Tibial nerve (tissue), 4 donors: ENCODE results near the gene HNF4A. TPM values are rescaled to one million over a fixed set of nuclear protein-coding genes. Genes with fewer than 3 reads are reported as not detected.

ENCODE experiments used
- DNase-seq, 2 donors: peaks; one replicate each; pipeline ENCODE4 v3.0.0-alpha.2; 2019; ENCODE audit warnings: low spot score in 2 of 2
- H3K27ac ChIP-seq, 4 donors: fragments of 200-600 bp; sonication (generic) in 3 of 4; one replicate each; pipeline ENCODE4 v1.5.1; 2017 to 2019; ENCODE audit warnings: mild to moderate bottlenecking in 1 of 4
- H3K27me3 ChIP-seq, 2 donors: fragments of 200-600 bp; sonication (generic) in 1 of 2; one replicate each; pipeline versions ENCODE4 v1.5.1 to v1.6.0; 2017 to 2019
- H3K36me3 ChIP-seq, 3 donors: fragments of 200-600 bp; sonication (generic); one replicate each; pipeline ENCODE4 v1.5.1; 2018 to 2019
- H3K4me1 ChIP-seq, 4 donors: fragments of 200-600 bp; sonication (generic) in 3 of 4; one replicate each; pipeline ENCODE4 v1.5.1; 2017 to 2019
- H3K4me3 ChIP-seq, 4 donors: fragments of 200-600 bp; sonication (generic) in 3 of 4; one replicate each; pipeline ENCODE4 v1.5.1; 2017 to 2019; ENCODE audit warnings: mild to moderate bottlenecking in 1 of 4, moderate library complexity in 1 of 4
- H3K9me3 ChIP-seq, 4 donors: fragments of 200-600 bp; sonication (generic) in 3 of 4; one replicate each; pipeline ENCODE4 v1.5.1; 2017 to 2019
- EP300 ChIP-seq, 2 donors: sonication (generic); formaldehyde crosslinking; IDR thresholded peaks; one replicate each; pipeline ENCODE4 v1.6.1; 2017; ENCODE audit warnings: antibody characterized with exemption in 2 of 2, mild to moderate bottlenecking in 1 of 2
- POLR2A ChIP-seq, 2 donors: fragments of 450-650 bp; IDR thresholded peaks; one replicate each; pipeline ENCODE4 v1.6.1; 2017; ENCODE audit warnings: antibody characterized with exemption in 2 of 2, mild to moderate bottlenecking in 2 of 2, moderate library complexity in 2 of 2
- WGBS, 2 donors: methylation state at CpG; one replicate each; pipeline ENCODE4 v1.1.5; 2018; 5-methylcytosine and 5-hydroxymethylcytosine counted together
- total RNA-seq, 4 donors: library from RNA; depleted of rRNA; stranded (reverse); fragments of >200 nt; gene quantifications; one replicate each; pipeline ENCODE4 v1.1.0, GENCODE V29; 2016
- TF ChIP-seq, protein P1 (sequence below), 5 experiments: fragments of 200-600 bp in 3 of 5; fragments of 450-650 bp in 2 of 5; sonication (generic) in 3 of 5; IDR thresholded peaks; one replicate each; pipeline ENCODE4 v1.5.1; 2016 to 2019; ENCODE audit warnings: antibody characterized with exemption in 5 of 5, mild to moderate bottlenecking in 3 of 5, moderate library complexity in 2 of 5

Gene HNF4A
- total RNA-seq, 4 donors from 2014 or later: not detected

DNA sequence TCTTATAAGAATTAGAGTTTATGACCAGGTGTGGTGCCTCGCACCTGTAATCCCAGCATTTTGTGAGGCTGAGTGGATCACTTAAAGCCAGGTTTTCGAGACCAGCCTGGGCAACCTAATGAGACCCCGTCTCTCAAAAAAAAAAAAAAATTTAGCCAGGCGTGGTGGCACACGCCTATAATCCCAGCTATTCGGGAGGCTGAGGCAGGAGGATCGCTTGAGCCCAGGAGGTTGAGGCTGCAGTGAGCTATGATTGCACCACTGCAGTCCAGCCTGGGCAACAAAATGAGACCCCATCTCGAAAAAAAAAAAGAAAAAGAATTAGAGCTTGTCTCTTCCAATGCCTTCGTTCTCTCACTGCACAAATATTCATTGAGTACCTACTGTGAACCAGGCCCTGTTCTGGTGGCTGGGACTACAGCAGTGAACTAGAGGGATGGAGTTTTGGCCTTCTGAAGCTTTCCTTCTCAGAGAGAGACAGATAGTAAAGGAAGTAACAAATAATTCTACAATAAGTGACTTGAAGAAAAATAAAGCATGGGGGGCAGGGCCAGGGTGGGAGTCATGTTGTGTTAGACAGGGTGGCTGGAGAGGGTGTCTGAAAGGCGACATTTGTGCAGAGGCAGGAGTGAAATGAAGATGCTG lies 56.4 kb downstream of the HNF4A start:
- Histone ChIP-seq H3K9me3 (no peaks in the 10 kb centered on the region), H3K4me1 (no peaks in the 10 kb centered on the region), H3K27me3 (no peaks in the 10 kb centered on the region), H3K4me3 (no peak overlapping the region), H3K36me3 (no peaks in the 10 kb centered on the region), H3K27ac (no peak overlapping the region)
- WGBS, 2 donors: 85% methylated on average over 10 of the region's 10 CpGs
- no peak for DNase-seq
- TF ChIP-seq, protein P1, sequence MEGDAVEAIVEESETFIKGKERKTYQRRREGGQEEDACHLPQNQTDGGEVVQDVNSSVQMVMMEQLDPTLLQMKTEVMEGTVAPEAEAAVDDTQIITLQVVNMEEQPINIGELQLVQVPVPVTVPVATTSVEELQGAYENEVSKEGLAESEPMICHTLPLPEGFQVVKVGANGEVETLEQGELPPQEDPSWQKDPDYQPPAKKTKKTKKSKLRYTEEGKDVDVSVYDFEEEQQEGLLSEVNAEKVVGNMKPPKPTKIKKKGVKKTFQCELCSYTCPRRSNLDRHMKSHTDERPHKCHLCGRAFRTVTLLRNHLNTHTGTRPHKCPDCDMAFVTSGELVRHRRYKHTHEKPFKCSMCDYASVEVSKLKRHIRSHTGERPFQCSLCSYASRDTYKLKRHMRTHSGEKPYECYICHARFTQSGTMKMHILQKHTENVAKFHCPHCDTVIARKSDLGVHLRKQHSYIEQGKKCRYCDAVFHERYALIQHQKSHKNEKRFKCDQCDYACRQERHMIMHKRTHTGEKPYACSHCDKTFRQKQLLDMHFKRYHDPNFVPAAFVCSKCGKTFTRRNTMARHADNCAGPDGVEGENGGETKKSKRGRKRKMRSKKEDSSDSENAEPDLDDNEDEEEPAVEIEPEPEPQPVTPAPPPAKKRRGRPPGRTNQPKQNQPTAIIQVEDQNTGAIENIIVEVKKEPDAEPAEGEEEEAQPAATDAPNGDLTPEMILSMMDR (IDR thresholded peaks at IDR 0.05): no peak
- TF ChIP-seq EP300 (IDR thresholded peaks at IDR 0.05) (no peak), POLR2A (IDR thresholded peaks at IDR 0.05) (no peak)

DNA sequence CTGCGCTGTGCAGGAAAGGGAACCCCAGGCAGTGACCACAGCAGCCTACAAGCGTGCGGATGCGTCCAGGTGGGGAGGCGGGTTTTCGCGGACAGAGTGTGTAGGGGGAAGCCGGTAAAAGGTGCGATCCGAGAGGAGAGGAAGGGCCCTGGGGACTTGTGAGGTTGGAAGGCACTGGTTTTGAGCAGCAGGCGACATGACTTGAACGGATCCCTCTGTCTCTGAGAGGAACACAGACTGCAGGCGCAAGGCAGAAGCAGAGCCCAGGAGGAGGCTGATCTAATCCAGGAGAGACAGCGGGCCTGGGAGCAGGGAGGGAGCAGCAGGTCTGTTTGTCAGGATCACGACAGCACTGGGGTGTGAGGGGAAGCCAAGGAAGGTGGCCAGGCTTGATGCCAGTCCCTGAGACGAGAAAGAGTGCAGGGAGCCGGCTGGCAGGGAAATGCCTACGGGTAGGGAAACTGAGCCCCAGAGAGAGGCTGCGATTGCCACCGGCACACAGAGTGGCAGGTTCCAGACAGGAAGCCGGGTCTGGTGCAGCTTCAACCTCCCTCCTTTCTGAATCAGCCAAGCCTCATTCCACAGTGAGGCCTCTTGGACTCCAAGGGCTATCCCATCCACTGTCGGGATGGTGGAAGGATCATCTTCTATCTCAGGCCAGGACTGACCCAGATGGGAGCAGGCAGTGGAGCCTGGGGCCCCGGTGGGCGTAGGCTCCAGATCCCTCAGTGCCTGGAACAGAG lies 57.1 kb downstream of the HNF4A start:
- Histone ChIP-seq H3K36me3 (no peaks in the 10 kb centered on the region), H3K27ac (no peak overlapping the region), H3K27me3 (no peaks in the 10 kb centered on the region), H3K4me1 (no peaks in the 10 kb centered on the region), H3K4me3 (no peak overlapping the region), H3K9me3 (no peaks in the 10 kb centered on the region)
- no peak for DNase-seq
- 43 to 56% methylated on average over 24 of the region's 24 CpGs for WGBS, 2 donors
- TF ChIP-seq, protein P1 (IDR thresholded peaks at IDR 0.05): no peak
- TF ChIP-seq POLR2A (IDR thresholded peaks at IDR 0.05) (no peak), EP300 (IDR thresholded peaks at IDR 0.05) (no peak)

DNA sequence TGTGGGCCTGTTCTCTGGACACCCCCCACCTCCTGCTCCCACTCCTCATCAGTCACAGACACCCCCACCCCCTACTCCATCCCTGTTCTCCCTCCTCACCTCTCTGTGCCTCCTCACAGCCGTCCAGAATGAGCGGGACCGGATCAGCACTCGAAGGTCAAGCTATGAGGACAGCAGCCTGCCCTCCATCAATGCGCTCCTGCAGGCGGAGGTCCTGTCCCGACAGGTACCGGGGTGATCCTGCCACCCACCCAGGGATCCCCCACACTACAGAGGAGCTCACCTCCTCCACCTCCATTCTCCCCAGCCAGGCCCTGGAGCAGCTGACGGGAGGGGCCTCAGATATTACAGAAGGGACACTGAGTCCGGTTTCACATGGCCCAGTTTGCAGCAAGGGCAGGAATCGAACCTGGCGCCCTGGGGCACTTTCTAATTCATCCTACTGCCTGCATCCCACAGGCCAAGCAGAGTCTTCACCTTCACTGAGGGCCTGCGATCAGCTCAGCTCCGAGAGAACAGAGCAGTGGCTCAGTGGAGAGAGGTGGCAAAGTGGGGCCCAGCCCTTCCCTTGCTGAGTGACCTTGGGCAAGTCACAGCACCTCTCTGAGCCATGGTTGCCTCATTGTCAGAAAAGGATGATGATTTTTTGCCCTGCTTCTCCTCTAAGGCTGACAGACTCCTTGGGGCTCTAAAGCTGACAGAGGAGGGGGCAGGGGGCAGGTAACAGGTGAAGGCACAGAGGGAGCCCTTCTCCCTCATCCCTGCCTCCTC lies 58.3 kb downstream of the HNF4A start:
- 88 to 90% methylated on average over 14 of the region's 14 CpGs for whole genome bisulfite sequencing, 2 donors
- H3K4me1 ChIP-seq: no peaks in the 10 kb centered on the region
- DNase-seq: no peak
- TF ChIP-seq, protein P1 (IDR thresholded peaks at IDR 0.05): no peak
- TF ChIP-seq POLR2A (IDR thresholded peaks at IDR 0.05) (no peak), EP300 (IDR thresholded peaks at IDR 0.05) (no peak)
- H3K36me3 ChIP-seq: no peaks in the 10 kb centered on the region
- H3K9me3 ChIP-seq: no peaks in the 10 kb centered on the region
- no peak overlapping the region for H3K4me3 ChIP-seq
- H3K27me3 ChIP-seq: no peaks in the 10 kb centered on the region
- H3K27ac ChIP-seq: no peak overlapping the region

DNA sequence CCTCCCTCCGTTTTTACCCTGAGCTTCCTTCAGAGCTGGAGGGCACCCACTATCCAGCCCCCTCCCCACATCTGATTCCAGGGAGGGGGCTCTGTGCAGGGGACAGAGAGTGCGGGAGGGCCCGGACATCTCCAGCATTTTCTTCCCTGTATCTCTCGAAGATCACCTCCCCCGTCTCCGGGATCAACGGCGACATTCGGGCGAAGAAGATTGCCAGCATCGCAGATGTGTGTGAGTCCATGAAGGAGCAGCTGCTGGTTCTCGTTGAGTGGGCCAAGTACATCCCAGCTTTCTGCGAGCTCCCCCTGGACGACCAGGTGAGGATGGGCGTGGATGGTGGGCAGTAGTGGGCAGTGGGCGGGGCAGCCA lies 58.8 kb downstream of the HNF4A start:
- Histone ChIP-seq H3K4me3 (no peak overlapping the region), H3K4me1 (no peaks in the 10 kb centered on the region), H3K27ac (no peak overlapping the region), H3K9me3 (no peaks in the 10 kb centered on the region), H3K36me3 (no peaks in the 10 kb centered on the region), H3K27me3 (no peaks in the 10 kb centered on the region)
- no peak for DNase-seq
- WGBS, 2 donors: 83 to 88% methylated on average over 16 of the region's 16 CpGs
- no peak for TF ChIP-seq POLR2A (IDR thresholded peaks at IDR 0.05)
- TF ChIP-seq, protein P1 (IDR thresholded peaks at IDR 0.05): no peak
- TF ChIP-seq EP300 (IDR thresholded peaks at IDR 0.05): no peak

DNA sequence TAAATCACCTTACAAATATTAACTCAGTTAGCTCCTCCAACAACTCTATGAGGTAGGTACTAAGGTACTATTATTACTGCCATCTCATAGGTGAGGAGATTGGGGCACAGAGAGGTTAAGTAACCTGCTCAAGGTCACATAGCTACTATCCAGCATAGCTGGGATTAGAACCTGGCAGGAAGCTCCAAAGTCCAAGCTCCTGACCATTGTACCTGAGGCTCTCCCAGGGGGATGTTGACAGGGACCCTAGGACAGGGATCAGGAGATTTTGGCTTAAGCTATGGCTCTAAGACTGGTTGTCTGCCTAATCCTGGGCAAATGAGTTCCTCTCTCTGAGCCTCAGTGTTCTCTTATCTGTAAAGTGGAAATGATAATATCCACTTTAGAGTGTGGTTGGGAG lies 59.3 kb downstream of the HNF4A start:
- DNase-seq: no peak
- Histone ChIP-seq H3K4me3 (no peak overlapping the region), H3K4me1 (no peaks in the 10 kb centered on the region), H3K27ac (no peak overlapping the region), H3K27me3 (no peaks in the 10 kb centered on the region), H3K36me3 (no peaks in the 10 kb centered on the region), H3K9me3 (no peaks in the 10 kb centered on the region)
- TF ChIP-seq, protein P1 (IDR thresholded peaks at IDR 0.05): no peak
- TF ChIP-seq POLR2A (IDR thresholded peaks at IDR 0.05): no peak
- TF ChIP-seq EP300 (IDR thresholded peaks at IDR 0.05): no peak
